ENCODE data around the gene SORL1. TPM values are rescaled to one million over a fixed set of nuclear protein-coding genes. Genes with fewer than 3 reads are reported as not detected.
A peak's percentile ranks its signal among the peaks of the same experiment; 100 is the strongest.

SORL1 gene
- total RNA-seq, 1 donor from 2014 or later, result 13.8 TPM

DNA sequence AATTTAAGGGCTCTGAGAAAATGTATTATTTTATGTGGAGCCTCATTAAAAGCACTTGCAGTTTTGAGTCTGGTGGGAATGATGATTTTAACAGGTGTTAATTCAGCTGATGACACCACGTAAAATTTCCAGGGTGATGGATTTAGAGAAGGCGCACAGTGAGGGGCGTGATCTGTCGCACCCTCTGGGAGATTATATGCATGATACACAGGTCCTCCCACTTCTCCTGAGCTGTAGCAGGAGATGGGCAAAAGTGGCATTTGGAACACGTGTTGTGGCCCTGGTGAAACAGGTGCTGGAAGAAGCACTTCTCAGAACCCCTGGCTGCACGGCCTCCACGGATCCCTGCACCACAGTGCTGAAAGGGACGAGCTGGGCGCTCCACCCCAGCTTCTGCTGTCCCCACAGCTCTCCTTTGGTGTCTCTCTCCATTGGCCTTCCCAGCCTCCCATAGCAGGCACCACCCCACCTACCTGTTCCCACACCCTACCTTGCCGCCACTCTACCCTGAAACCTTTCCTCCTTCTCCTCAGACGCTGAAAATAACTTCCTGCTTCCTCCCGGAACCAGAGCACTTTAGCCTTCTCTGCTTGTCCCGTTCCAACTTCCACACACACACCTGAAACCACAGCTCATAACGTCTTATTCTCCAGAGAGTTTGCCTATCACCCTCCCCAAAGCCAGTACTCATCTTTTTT, 6.9 kb upstream of the SORL1 start:
- Mint-ChIP-seq H3K4me3 (no peak overlapping the region), H3K27me3 (ENCODE audit: low read depth) (peaks cover 7% of the 10 kb centered on the region), H3K9me3 (no peaks in the 10 kb centered on the region), H3K27ac (ENCODE audit: unreplicated experiment) (no peak overlapping the region), H3K4me1 (peaks cover 9% of the 10 kb centered on the region), H3K36me3 (ENCODE audit: low read depth) (no peaks in the 10 kb centered on the region)
- no peak for TF ChIP-seq CTCF (conservative IDR thresholded peaks at IDR 0.05)
- DNase-seq (ENCODE audit: low read depth, low spot score), result no peak

DNA sequence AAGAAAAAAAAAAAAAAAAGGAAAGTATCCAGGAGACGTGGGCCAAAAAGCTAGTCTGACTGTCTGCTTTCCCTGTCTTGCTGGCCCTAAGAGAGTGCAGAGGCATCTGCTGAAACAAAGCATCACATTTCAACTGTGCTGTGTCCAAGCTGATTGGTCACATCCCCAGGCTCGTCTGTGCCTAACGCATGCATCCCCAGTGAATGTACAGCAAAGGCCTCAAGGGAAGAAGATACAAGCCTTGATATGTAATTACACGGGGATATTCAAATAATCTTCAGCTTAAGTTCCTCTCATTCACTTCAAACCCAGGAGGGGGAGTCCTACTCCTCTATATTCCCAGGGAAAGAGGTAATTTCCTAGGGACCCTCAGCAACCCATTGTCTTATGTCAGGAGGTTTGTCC, 5.4 kb upstream of the SORL1 start:
- peaks cover 14% of the 10 kb centered on the region for H3K4me1 Mint-ChIP-seq
- peak overlapping the region; percentile 23 for H3K27ac Mint-ChIP-seq (ENCODE audit: unreplicated experiment)
- TF ChIP-seq CTCF (conservative IDR thresholded peaks at IDR 0.05), result no peak
- no peaks in the 10 kb centered on the region for H3K36me3 Mint-ChIP-seq (ENCODE audit: low read depth)
- no peak for DNase-seq (ENCODE audit: low read depth, low spot score)
- H3K27me3 Mint-ChIP-seq (ENCODE audit: low read depth), result peaks cover 21% of the 10 kb centered on the region
- H3K4me3 Mint-ChIP-seq, result no peak overlapping the region
- no peaks in the 10 kb centered on the region for H3K9me3 Mint-ChIP-seq

DNA sequence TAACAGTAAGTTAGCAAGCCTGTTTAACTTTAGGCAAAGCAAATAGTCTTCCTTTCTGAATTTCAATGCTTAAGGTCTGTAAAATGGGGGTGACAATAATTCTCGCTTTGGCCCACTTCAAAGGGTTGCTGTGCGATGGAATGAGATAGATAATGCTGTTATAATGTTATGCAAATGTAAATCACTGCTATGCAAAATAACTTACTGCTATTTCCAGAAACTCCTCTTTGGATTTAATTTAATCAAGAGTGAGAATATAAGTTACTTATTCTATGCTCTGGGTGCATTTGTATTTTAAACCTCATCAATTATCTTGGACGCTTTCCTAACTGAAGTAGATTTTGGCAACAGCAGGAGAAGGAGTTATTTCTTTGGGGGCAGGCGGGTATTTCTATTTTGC, 4.1 kb upstream of the SORL1 start:
- no peaks in the 10 kb centered on the region for H3K36me3 Mint-ChIP-seq (ENCODE audit: low read depth)
- no peaks in the 10 kb centered on the region for H3K9me3 Mint-ChIP-seq
- no peak for DNase-seq (ENCODE audit: low read depth, low spot score)
- H3K27ac Mint-ChIP-seq (ENCODE audit: unreplicated experiment), result no peak overlapping the region
- no peak for TF ChIP-seq CTCF (conservative IDR thresholded peaks at IDR 0.05)
- peaks cover 20% of the 10 kb centered on the region for H3K4me1 Mint-ChIP-seq
- peaks cover 27% of the 10 kb centered on the region for H3K27me3 Mint-ChIP-seq (ENCODE audit: low read depth)
- peak overlapping the region; percentile 16 for H3K4me3 Mint-ChIP-seq

GRCh38 chr11:121448431-121448941, 3.6 kb upstream of the SORL1 start:
- no peak for DNase-seq (ENCODE audit: low read depth, low spot score)
- H3K4me3 Mint-ChIP-seq, result peak overlapping the region; percentile 44
- H3K27me3 Mint-ChIP-seq (ENCODE audit: low read depth), result peaks cover 31% of the 10 kb centered on the region

GRCh38 chr11:121449123-121449522, 3.0 kb upstream of the SORL1 start:
- no peak overlapping the region for H3K27ac Mint-ChIP-seq (ENCODE audit: unreplicated experiment)
- H3K4me1 Mint-ChIP-seq, result peaks cover 24% of the 10 kb centered on the region
- no peaks in the 10 kb centered on the region for H3K9me3 Mint-ChIP-seq
- TF ChIP-seq CTCF (conservative IDR thresholded peaks at IDR 0.05), result no peak
- H3K4me3 Mint-ChIP-seq, result peak overlapping the region; percentile 44
- H3K36me3 Mint-ChIP-seq (ENCODE audit: low read depth), result no peaks in the 10 kb centered on the region
- peaks cover 34% of the 10 kb centered on the region for H3K27me3 Mint-ChIP-seq (ENCODE audit: low read depth)
- no peak for DNase-seq (ENCODE audit: low read depth, low spot score)

More at GRCh38 chr11:121448431-121448941, 3.6 kb upstream of the SORL1 start:
- no peaks in the 10 kb centered on the region for H3K9me3 Mint-ChIP-seq
- TF ChIP-seq CTCF (conservative IDR thresholded peaks at IDR 0.05), result no peak
- H3K4me1 Mint-ChIP-seq, result peaks cover 24% of the 10 kb centered on the region
- no peak overlapping the region for H3K27ac Mint-ChIP-seq (ENCODE audit: unreplicated experiment)
- no peaks in the 10 kb centered on the region for H3K36me3 Mint-ChIP-seq (ENCODE audit: low read depth)

Data from neural crest cell (in vitro differentiated cells).